MCF 10A (cell line): Measurements from ENCODE around the gene PDILT. TPM values are rescaled to one million over a fixed set of nuclear protein-coding genes. Genes with fewer than 3 reads are reported as not detected.
"Not testable (repeated sequence)": the region's sequence is repeated elsewhere in the genome, so short reads cannot be mapped to it uniquely, and the experiment has no call there.

Source experiments
- BruUV-seq: library from RNA; stranded (reverse); fragments of 400-500 nt; replicated peaks from 2 replicates; lab custom pipeline; 2021; lab: Mats Ljungman, UMichigan
- CTCF ChIA-PET: fragments of 300-600 bp; sonication (Branson Sonifier 250); formaldehyde crosslinking; extraction: SDS; loops from one replicate; lab custom pipeline; 2021; ENCODE audit warnings: antibody characterized with exemption, inconsistent platforms; lab: Yijun Ruan, JAX
- POLR2A ChIA-PET: fragments of 300-600, 350-650 bp; sonication (Branson Sonifier 250); formaldehyde crosslinking; extraction: SDS; loops from one replicate; lab custom pipeline; 2020; ENCODE audit warnings: antibody characterized with exemption, inconsistent platforms; lab: Yijun Ruan, JAX
- DNase-seq: peaks from one replicate; pipeline ENCODE4 v3.0.0-alpha.2; 2018; ENCODE audit not compliant: unreplicated experiment
- H3K27ac Mint-ChIP-seq: one replicate; pipeline ENCODE4 v1.8.0; 2022; ENCODE audit warnings: mild to moderate bottlenecking, low read depth, mixed read lengths; ENCODE audit not compliant: unreplicated experiment
- H3K27me3 Mint-ChIP-seq: one replicate; pipeline ENCODE4 v1.8.0; 2022; ENCODE audit warnings: mixed read lengths; ENCODE audit not compliant: insufficient read depth, unreplicated experiment
- H3K36me3 Mint-ChIP-seq: one replicate; pipeline ENCODE4 v1.8.0; 2022; ENCODE audit warnings: mild to moderate bottlenecking, moderate library complexity, mixed read lengths; ENCODE audit not compliant: insufficient read depth, unreplicated experiment
- H3K4me1 Mint-ChIP-seq: one replicate; pipeline ENCODE4 v1.8.0; 2022; ENCODE audit warnings: mixed read lengths; ENCODE audit not compliant: insufficient read depth, unreplicated experiment
- H3K4me3 Mint-ChIP-seq: one replicate; pipeline ENCODE4 v1.8.0; 2022; ENCODE audit warnings: mild to moderate bottlenecking, moderate library complexity, mixed read lengths; ENCODE audit not compliant: unreplicated experiment
- H3K9me3 Mint-ChIP-seq: one replicate; pipeline ENCODE4 v1.8.0; 2022; ENCODE audit warnings: mixed read lengths; ENCODE audit not compliant: unreplicated experiment
- CTCF ChIP-seq: fragments of 200-600 bp; IDR thresholded peaks from one replicate; pipeline ENCODE4 v1.8.0; 2022; ENCODE audit warnings: antibody characterized with exemption, mild to moderate bottlenecking; ENCODE audit not compliant: unreplicated experiment
- intact Hi-C: fragments of 100-400 bp; cut with micrococcal nuclease; formaldehyde crosslinking; loops from 2 replicates; pipeline ENCODE4 v1.14.1; 2022
- total RNA-seq: library from RNA; stranded (reverse); gene quantifications from 2 replicates; pipeline ENCODE4 v1.2.3, GENCODE V29; 2022

The PDILT gene
- total RNA-seq, 1 experiment from 2014 or later = not detected

GRCh38 chr16:20424129-20424866, 19.8 kb upstream of the PDILT start:
- Mint-ChIP-seq H3K4me1 (peaks cover 12% of the 10 kb centered on the region), H3K4me3 (no peak overlapping the region), H3K27ac (no peak overlapping the region), H3K9me3 (peaks cover 8% of the 10 kb centered on the region), H3K27me3 (no peaks in the 10 kb centered on the region), H3K36me3 (no peaks in the 10 kb centered on the region)
- POLR2A ChIA-PET = no interaction called here
- TF ChIP-seq CTCF = no peak
- BruUV-seq = no TSS peak
- CTCF ChIA-PET = interaction anchor here (0.6 to 1.0 kb wide), 2 partner anchors 40 to 310 kb away, joined by 3 to 4 read pairs; no protein-coding TSS in a partner anchor
- intact Hi-C loops = no loop called here
- no peak for DNase-seq

GRCh38 chr16:20423772-20424128, 19.2 kb upstream of the PDILT start:
- POLR2A ChIA-PET, intact Hi-C loops, H3K27me3 Mint-ChIP-seq, H3K4me3 Mint-ChIP-seq, DNase-seq, H3K27ac Mint-ChIP-seq, H3K36me3 Mint-ChIP-seq, BruUV-seq, H3K9me3 Mint-ChIP-seq: not testable (repeated sequence)
- peaks cover 12% of the 10 kb centered on the region for H3K4me1 Mint-ChIP-seq
- CTCF ChIA-PET = interaction anchor here (1.0 kb wide), 1 partner anchor 39 kb away, joined by 3 read pairs; no protein-coding TSS in a partner anchor

GRCh38 chr16:20421748-20422147, 17.2 kb upstream of the PDILT start:
- intact Hi-C loops, H3K27me3 Mint-ChIP-seq, H3K9me3 Mint-ChIP-seq, H3K4me3 Mint-ChIP-seq, H3K27ac Mint-ChIP-seq, CTCF ChIA-PET, H3K36me3 Mint-ChIP-seq, POLR2A ChIA-PET, DNase-seq, BruUV-seq: not testable (repeated sequence)
- peaks cover 21% of the 10 kb centered on the region for H3K4me1 Mint-ChIP-seq

- H3K27ac Mint-ChIP-seq, DNase-seq, BruUV-seq, H3K36me3 Mint-ChIP-seq, CTCF ChIA-PET, H3K9me3 Mint-ChIP-seq, H3K27me3 Mint-ChIP-seq, POLR2A ChIA-PET, intact Hi-C loops, H3K4me3 Mint-ChIP-seq: not testable (repeated sequence)
- H3K4me1 Mint-ChIP-seq = peaks cover 34% of the 10 kb centered on the region
These were observed 14.6 kb upstream of the PDILT start for GRCh38 chr16:20419093-20419492.

GRCh38 chr16:20415541-20415940, 11.0 kb upstream of the PDILT start:
- no TSS peak for BruUV-seq
- no peak for TF ChIP-seq CTCF
- intact Hi-C loops = no loop called here
- CTCF ChIA-PET = interaction anchor here (0.5 to 1.2 kb wide), 3 partner anchors 28 to 517 kb away, joined by 3 read pairs; no protein-coding TSS in a partner anchor
- H3K27ac Mint-ChIP-seq = peak overlapping the region; percentile 74
- peaks cover 28% of the 10 kb centered on the region for H3K4me1 Mint-ChIP-seq
- no peak overlapping the region for H3K4me3 Mint-ChIP-seq
- no peaks in the 10 kb centered on the region for H3K27me3 Mint-ChIP-seq
- DNase-seq = no peak
- POLR2A ChIA-PET = no interaction called here
- no peaks in the 10 kb centered on the region for H3K36me3 Mint-ChIP-seq
- no peaks in the 10 kb centered on the region for H3K9me3 Mint-ChIP-seq
